GM19035 (cell line): Measurements from ENCODE around the gene PERM1.

Source experiments
- ATAC-seq: cut with Tn5 transposase; IDR thresholded peaks from one replicate; pipeline ENCODE4 v1.9.1; 2021; ENCODE audit not compliant: unreplicated experiment

PERM1 gene

GRCh38 chr1:966135-966703 is 15.7 kb downstream of the PERM1 start, which contains the start of gene PLEKHN1:
PLEKHN1 (plus strand) TSS chr1:966482; CDS start chr1:966532, 50 bp downstream.
- peak; percentile 36 for ATAC-seq

- ATAC-seq, result no peak
Measured at GRCh38 chr1:965526-966134, 16.3 kb downstream of the PERM1 start.

- ATAC-seq, result no peak
Measured at GRCh38 chr1:964691-965525, 17.0 kb downstream of the PERM1 start.

- no peak for ATAC-seq
Measured at GRCh38 chr1:963746-964525, 18.0 kb downstream of the PERM1 start.

GRCh38 chr1:963301-963651 is 18.6 kb downstream of the PERM1 start:
- no peak for ATAC-seq

GRCh38 chr1:962381-963300 is 19.3 kb downstream of the PERM1 start:
- ATAC-seq, result no peak

- ATAC-seq, result no peak
Measured at GRCh38 chr1:961132-961669, 20.7 kb downstream of the PERM1 start.

- no peak for ATAC-seq
Measured at GRCh38 chr1:960363-961131, 21.3 kb downstream of the PERM1 start, which contains the start of gene KLHL17. KLHL17 (plus strand) TSS chr1:960584; CDS start chr1:960694, 110 bp downstream.

- no peak for ATAC-seq
Measured at GRCh38 chr1:959731-960362, 22.0 kb downstream of the PERM1 start.

- peak; percentile 82 for ATAC-seq
Measured at GRCh38 chr1:958823-959730, 22.8 kb downstream of the PERM1 start, which contains the start of gene NOC2L. NOC2L (minus strand) TSS chr1:959256; CDS start chr1:959240, 16 bp downstream.

- no peak for ATAC-seq
Measured at GRCh38 chr1:956636-957035, 25.3 kb downstream of the PERM1 start.

GRCh38 chr1:955474-955873 is 26.4 kb downstream of the PERM1 start:
- no peak for ATAC-seq

GRCh38 chr1:954927-955326 is 27.0 kb downstream of the PERM1 start:
- no peak for ATAC-seq

GRCh38 chr1:953524-954320 is 28.2 kb downstream of the PERM1 start:
- ATAC-seq, result no peak

- ATAC-seq, result no peak
Measured at GRCh38 chr1:952603-953002, 29.3 kb downstream of the PERM1 start.

- ATAC-seq, result no peak
Measured at GRCh38 chr1:952201-952600, 29.7 kb downstream of the PERM1 start.

GRCh38 chr1:951364-951763 is 30.5 kb downstream of the PERM1 start:
- no peak for ATAC-seq
